Stimulated activated CD4-positive, alpha-beta T cell treated with anti-CD3 and anti-CD28 coated beads, Interleukin-4, amount 100 ng/mL, for 4 hours (primary cell): ENCODE data around the gene TIMM8A.
"Not testable (repeated sequence)": the region's sequence is repeated elsewhere in the genome, so short reads cannot be mapped to it uniquely, and the experiment has no call there.

Experiments
- DNase-seq, 2 experiments: peaks; one replicate each; pipeline ENCODE4 v3.0.0-alpha.2; 2020

TIMM8A gene

GRCh38 chrX:101357166-101357795, 8.7 kb upstream of the TIMM8A start:
- no peak for DNase-seq

- no peak for DNase-seq
These were observed 636 bp upstream of the TIMM8A start for GRCh38 chrX:101349193-101349562.

GRCh38 chrX:101347859-101348451, 587 bp downstream of the TIMM8A start:
- peak in 1 of 2 experiments; percentile 1 for DNase-seq

GRCh38 chrX:101337776-101338271, 10.7 kb downstream of the TIMM8A start:
- no peak for DNase-seq

GRCh38 chrX:101334310-101334709, 14.2 kb downstream of the TIMM8A start:
- DNase-seq, result not testable (repeated sequence)

- not testable (repeated sequence) for DNase-seq
These were observed 21.9 kb downstream of the TIMM8A start for GRCh38 chrX:101326600-101326999.

DNA sequence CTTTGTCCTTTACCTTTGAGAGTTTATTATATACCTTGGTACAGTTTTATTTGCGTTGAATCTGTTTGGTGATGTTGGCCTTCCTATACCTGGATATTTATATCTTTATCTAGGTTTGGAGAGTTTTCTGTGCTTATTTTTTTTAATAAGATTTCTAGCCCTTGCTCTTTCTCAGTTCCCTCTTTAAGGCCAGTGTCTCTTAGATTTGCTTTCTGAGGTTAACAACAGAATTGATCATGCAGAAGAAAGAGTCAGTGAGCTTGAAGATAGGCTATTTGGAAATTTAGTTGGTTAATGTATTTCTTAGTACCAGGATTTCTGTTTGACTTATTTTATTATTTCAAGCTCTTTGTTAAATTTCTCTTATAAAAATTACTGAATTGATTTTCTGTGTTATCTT, 44.8 kb downstream of the TIMM8A start:
- no peak for DNase-seq
